Gastrocnemius medialis (tissue), 4 donors: Measurements from ENCODE around the gene TDO2.

Experiments used
- CTCF ChIP-seq, 5 experiments: fragments of 450-650 bp in 3 of 5; fragments of 200-600 bp in 2 of 5; sonication (generic) in 2 of 5; IDR thresholded peaks in 4 of 5; conservative IDR thresholded peaks in 1 of 5; 1 replicate in 4 of 5; 2 replicates in 1 of 5; pipeline ENCODE4 v1.5.1; 2016 to 2019; ENCODE audit warnings: antibody characterized with exemption in 5 of 5, mild to moderate bottlenecking in 3 of 5, moderate library complexity in 3 of 5
- POLR2A ChIP-seq, 2 donors: fragments of 450-650 bp; IDR thresholded peaks; one replicate each; pipeline ENCODE4 v1.6.1; 2017; ENCODE audit warnings: antibody characterized with exemption in 2 of 2, mild to moderate bottlenecking in 2 of 2, moderate library complexity in 2 of 2

- TF ChIP-seq POLR2A (IDR thresholded peaks at IDR 0.05) (no peak), CTCF (IDR thresholded peaks at IDR 0.05 in 4 of 5, conservative IDR thresholded peaks at IDR 0.05 in 1 of 5) (no peak)
Observed at GRCh38 chr4:155948541-155948940, 45.0 kb downstream of the TDO2 start.
